NCI-H82 treated with DMSO at 0.1 percent for 48 hours (cell line): ENCODE results near the gene SPAG4.
A peak's percentile ranks its signal among the peaks of the same experiment; 100 is the strongest.

Source experiments
- DNase-seq: peaks from one replicate; lab custom pipeline; 2025; ENCODE audit not compliant: unreplicated experiment; lab: John Stamatoyannopoulos, UW

SPAG4 gene

DNA sequence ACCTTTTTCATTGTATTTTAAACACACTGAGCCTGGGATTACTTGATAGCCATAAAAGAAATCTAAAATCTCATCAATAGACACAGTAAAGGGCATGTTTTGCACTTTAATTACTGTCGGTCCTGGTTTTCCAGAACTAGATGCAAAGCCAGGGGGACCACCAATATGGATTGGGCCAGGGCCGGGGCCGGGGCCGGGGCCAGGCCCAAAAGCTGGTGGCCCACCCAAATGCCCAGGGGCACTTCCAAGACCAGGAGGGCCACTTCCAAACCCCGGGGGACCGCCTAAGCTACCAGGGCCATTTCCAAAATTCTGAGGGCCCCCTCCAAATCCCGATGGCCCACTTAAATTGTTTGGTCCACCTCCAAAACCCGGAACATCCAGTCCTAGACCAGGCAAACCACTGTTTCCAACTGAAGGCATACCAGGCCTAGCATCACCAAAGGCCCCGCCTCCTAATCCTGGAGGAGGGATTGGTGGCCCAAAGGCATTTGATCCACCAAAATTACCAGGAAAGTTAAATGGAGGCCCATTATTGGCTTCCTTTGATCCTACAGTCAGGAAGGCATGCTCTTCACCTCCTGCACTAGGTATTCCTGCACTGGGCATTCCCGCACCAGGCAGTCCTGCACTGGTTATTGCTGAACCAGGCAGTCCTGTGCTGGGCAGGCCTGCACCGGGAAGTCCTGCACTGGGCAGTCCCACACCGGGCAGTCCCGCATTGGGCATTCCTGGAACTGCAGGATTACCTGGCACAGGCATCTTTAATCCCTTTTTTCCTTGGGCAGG, 37.2 kb downstream of the SPAG4 start:
- no peak for DNase-seq

DNA sequence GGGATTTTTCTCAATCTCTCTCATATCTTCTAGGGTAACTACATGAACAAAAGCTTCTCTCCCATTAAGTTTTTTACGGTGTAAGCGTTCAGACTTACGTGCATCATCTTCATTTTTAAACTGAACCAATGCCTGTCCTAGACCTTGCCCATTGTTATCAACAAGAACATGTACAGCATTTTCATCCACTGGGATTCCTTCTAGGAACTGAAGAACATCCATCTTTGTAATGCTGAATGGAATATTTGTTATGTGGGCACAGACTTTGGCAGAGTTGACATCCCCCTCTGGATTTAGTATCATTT, 37.8 kb downstream of the SPAG4 start:
- no peak for DNase-seq

DNA sequence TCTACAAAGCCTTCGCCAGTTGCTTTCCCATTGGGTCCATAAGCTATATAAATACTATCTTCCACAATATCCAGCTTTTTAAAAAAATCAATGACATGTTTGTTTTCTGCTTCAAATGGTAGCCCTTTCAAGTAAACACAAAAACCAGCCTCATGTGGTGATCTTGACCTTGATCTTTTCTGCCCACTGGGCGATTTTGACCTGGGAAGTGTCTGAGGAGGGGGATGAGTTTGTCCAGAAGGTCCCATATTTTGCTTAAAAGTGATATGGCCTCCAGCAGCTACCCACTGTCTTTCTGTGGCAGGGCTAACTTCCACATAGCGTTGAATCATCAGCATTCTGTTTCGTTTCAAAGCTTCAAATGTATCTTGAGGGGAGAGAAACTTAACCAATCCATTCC, 38.3 kb downstream of the SPAG4 start:
- no peak for DNase-seq

- DNase-seq = no peak
These were observed 38.8 kb downstream of the SPAG4 start for GRCh38 chr20:35654415-35654814.

DNA sequence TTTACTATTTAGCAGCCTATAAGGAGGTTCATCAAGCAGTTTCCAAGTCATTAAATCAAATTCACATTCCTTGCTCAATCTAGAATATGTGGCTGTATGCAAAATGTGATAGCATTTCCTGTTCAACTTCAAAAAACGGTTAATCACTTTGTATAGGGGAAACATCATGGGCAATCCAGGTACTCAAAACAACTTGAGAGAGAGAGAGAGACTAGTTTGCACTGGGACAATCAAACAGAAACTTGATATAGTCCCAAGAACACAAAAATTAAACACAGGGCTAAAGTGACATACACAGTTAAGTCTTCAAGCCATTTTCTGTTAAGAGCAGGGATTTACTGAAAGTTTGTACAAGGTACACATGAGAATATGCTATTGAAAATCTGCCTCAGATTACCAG, 41.6 kb downstream of the SPAG4 start:
- DNase-seq = no peak

DNA sequence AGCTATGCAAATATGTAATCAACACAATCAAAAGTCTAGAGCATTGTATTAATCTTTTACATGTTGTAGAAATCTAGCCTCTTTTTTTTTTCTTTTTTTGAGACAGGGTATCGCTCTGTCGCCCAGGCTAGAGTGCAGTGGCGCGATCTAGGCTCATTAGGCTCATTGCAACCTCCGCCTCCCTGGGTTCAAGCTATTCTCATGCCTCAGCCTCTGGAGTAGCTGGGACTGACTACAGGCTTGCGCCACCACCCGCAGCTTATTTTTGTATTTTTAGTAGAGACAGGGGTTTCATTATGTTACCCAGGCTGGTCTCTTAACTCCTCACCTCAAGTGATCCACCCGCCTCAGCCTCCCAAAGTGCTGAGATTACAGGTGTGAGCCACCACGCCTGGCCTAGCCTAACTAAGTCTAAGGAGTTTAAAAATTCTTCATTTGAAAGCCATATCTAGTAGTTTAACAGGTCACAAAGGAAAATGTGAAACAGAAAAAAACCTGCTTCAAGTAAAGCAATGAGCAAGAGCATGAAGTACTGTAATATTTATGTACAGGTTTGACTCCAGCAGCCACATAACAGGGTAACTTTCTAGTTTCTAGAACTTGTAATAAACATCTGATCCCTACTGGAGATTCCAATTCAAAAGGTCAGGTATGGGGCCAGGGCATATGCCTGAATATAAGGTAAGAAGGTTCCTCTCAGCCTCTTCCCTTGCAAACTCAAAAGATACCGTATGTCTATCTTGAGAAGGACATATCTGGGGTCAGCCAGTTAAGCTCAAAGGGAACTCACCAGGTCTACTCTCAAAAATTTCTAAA, 44.7 kb downstream of the SPAG4 start:
- no peak for DNase-seq

DNA sequence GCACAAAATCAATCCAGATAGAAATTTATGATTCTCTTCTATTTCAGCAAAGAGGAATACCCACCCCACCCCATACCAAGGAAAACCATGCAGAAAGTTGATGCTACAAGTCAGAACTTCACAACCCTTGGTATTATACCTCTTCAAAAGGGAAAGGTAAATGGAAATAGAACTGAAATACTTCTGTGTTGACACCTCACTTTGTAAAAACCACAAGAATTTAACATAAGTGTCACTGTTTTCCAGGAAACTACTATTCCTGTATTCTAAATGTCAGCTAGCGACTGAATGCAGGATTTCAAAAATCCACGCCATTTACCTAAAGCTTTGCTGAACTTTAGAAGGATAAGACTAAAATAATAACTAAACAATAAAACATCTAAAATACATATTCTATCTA, 45.4 kb downstream of the SPAG4 start:
- DNase-seq = no peak

- DNase-seq = no peak
These were observed 46.3 kb downstream of the SPAG4 start for GRCh38 chr20:35661908-35662307.

DNA sequence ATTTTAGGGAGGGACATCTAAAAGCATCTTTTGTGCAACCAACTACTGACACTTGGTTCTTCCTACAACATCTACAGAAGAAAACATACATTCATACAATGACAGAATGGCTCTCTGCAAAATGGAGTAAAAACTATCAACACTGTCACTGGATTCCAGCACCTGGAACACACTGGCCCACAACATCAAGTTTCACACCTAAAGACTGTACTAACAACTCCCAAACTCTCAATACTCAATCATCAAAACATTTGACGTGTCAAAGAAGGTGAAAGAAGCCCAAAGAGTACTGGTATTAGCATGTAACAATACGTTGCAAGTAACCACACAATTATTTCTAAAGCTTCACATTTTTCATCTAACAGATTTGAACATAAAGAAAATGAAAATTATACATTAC, 46.9 kb downstream of the SPAG4 start:
- DNase-seq = no peak

DNA sequence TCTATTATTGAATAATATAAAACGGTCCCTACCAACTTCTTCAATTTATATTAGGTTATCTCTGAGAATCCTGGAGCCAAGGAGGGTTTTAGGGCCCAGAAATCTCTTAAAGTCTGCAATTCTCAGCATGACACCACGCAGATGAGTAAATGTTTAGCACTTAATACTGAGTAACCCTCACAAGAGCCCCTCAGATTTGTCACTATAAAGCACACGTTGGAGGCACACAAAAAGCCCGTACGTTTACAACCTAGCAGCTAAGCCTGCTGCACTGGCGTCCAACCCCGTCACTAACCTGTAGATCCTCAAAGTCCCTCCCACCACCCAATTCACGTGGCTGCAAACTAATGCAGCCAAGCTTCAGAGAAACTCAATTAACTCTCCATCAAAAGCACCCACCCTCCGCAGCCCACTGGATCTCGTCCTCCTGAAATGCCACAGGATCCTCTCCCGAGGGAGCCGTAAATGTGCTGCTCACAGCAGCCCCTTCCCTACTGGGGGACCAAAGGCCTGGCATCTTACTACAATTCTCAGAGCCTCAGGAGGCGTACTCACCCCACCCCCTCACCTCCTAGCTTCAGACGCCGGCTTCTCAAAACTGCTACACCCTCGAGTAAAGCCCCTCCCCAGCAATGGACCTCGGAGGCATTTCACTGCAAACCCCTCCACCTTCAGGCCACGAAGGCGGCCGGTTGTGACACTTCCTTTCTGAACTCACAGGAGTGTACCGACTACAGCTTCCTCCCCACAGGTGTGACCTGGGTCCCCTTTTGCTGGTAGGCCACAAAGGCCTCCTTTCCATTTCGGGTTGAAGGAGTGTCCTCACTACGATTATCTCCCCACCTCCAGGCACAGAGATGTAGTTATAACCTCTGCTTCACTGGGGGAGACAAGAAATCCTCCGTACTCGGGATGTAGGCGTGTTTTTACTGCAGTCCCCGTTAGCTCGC, 48.2 kb downstream of the SPAG4 start:
- peak; percentile 55 for DNase-seq

- peak; percentile 89 for DNase-seq
These were observed 49.0 kb downstream of the SPAG4 start, which contains the start of the genes CPNE1 and RBM12 for GRCh38 chr20:35664466-35665206. CPNE1 (minus strand) TSS chr20:35664900; CDS start chr20:35632923, 31,977 bp downstream. RBM12 (minus strand) TSS chr20:35664900; CDS start chr20:35655322, 9,578 bp downstream.

DNA sequence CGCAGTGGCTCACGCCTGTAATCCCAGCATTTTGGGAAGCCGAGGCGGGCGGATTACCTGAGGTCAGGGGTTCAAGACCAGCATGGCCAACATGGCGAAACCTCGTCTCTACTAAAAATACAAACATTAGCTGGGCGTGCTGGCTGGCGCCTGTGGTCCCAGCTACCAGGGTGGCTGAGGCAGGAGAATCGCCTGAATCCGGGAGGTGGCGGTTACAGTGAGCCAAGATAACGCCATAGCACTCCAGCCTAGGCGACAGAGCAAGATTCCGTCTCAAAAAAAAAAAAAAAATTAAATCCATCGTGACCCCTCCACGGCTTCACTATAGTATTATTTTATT, 50.3 kb downstream of the SPAG4 start:
- no peak for DNase-seq

DNA sequence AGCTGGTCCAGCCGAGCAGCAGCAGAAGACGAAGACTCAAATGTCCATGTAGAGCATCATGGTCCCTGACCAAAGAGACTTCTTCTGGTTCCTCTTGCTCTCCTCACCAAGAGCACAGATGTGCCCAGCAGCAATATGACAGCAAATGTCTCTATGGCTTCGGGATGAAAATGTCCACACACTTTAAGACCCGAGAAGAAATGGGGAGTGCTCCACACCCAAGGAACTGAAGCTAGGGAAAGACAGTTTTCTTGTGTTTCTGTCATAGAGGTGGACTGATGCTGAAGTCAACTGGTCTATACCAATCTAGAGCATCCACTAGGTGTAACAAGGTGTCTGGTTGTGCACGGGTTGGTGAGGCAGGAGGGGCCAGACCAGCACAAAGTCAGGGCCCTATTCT, 53.6 kb downstream of the SPAG4 start:
- no peak for DNase-seq

- DNase-seq = no peak
These were observed 54.1 kb downstream of the SPAG4 start for GRCh38 chr20:35669681-35670080.
